ENCODE data around the gene NOS3. TPM values are rescaled to one million over a fixed set of nuclear protein-coding genes. Genes with fewer than 3 reads are reported as not detected.
"Not testable (repeated sequence)": the region's sequence is repeated elsewhere in the genome, so short reads cannot be mapped to it uniquely, and the experiment has no call there.

NOS3 gene
- total RNA-seq, 1 donor from 2014 or later: 1.9 TPM

DNA sequence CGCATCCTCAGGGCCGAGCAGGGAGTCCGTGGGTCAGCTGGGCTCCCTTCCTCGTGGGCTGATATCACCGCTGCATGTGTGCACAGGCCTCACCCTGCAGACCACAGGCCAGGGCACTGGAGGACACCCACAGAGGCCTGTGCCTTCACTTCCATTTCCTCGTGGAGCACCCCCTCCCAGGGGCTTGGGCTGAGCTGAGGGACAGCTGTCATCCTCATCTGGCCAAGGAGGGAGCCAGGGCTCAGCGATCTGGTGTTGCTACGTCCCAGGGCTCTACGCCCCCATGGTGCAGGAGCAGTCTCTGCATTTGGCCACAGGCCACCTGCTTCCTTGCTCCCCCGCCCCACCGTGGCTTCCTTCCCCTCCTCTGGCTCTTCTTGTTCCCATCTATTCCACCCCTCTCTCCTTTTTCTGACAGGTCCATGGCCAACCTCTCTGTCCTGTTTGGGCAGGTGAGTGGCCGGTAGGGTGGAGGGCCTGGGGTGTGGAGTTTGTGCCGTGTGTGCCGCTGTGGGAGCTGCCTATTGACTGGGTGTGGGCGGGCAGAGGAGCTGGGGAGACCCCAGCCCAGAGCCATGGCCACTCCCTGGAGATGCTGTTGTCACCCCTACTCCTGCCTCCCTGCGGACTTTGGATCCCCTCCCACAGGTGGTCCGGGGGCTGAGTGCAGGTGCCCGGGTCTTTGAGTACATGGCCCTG is 49.2 kb downstream of the NOS3 start:
- TF ChIP-seq, protein P1, sequence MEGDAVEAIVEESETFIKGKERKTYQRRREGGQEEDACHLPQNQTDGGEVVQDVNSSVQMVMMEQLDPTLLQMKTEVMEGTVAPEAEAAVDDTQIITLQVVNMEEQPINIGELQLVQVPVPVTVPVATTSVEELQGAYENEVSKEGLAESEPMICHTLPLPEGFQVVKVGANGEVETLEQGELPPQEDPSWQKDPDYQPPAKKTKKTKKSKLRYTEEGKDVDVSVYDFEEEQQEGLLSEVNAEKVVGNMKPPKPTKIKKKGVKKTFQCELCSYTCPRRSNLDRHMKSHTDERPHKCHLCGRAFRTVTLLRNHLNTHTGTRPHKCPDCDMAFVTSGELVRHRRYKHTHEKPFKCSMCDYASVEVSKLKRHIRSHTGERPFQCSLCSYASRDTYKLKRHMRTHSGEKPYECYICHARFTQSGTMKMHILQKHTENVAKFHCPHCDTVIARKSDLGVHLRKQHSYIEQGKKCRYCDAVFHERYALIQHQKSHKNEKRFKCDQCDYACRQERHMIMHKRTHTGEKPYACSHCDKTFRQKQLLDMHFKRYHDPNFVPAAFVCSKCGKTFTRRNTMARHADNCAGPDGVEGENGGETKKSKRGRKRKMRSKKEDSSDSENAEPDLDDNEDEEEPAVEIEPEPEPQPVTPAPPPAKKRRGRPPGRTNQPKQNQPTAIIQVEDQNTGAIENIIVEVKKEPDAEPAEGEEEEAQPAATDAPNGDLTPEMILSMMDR (conservative IDR thresholded peaks at IDR 0.05; ENCODE audit: low read depth, low read length): no peak
- no peak overlapping the region for H3K4me3 ChIP-seq (ENCODE audit: low read depth, low read length)
- no peak for DNase-seq (ENCODE audit: low read depth)

DNA sequence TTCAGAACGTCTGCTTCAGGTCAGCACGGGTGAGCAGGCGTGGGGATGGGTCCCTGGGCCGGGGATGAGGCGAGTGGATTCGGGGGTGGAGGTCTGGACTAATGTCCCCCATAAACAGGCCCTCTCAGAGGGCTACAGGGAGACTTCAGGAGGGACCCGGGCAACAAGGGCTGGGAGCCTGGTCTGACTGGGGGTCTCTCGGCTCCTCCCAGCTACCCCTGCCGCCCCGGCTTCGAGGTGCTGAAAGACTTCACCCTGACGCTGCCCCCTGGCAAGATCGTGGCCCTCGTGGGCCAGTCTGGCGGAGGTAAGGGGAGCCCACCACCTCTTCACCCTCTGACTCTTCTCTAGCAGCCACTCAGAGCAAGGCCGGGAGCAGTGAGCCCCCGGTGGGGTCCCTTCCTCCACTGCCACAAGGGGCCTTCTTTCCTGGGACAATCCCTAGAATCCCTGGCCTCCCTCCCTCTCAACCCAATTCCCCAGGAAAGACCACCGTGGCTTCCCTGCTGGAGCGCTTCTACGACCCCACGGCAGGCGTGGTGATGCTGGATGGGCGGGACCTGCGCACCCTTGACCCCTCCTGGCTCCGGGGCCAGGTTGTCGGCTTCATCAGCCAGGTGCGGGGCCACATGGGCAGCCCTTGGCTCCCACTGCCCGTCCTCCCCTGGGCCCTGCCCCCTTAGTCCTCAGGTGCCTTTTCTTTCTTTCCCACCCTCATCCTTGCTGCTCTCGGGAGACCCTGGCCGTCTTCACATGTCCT is 50.0 kb downstream of the NOS3 start:
- DNase-seq (ENCODE audit: low read depth): no peak
- TF ChIP-seq, protein P1 (conservative IDR thresholded peaks at IDR 0.05; ENCODE audit: low read depth, low read length): no peak
- H3K4me3 ChIP-seq (ENCODE audit: low read depth, low read length): no peak overlapping the region

DNA sequence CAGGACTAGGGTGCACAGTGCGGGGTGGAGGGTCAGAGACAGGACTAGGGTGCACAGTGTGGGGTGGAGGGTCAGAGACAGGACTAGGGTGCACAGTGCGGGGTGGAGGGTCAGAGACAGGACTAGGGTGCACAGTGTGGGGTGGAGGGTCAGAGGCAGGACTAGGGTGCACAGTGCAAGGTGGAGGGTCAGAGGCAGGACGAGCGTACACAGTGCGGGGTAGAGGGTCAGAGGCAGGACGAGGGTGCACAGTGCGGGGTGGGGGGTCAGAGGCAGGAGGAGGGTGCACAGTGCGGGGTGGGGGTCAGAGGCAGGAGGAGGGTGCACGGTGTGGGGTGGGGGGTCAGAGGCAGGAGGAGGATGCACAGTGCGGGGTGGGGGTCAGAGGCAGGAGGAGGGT is 52.6 kb downstream of the NOS3 start:
- H3K4me3 ChIP-seq (ENCODE audit: low read depth, low read length): not testable (repeated sequence)

DNA sequence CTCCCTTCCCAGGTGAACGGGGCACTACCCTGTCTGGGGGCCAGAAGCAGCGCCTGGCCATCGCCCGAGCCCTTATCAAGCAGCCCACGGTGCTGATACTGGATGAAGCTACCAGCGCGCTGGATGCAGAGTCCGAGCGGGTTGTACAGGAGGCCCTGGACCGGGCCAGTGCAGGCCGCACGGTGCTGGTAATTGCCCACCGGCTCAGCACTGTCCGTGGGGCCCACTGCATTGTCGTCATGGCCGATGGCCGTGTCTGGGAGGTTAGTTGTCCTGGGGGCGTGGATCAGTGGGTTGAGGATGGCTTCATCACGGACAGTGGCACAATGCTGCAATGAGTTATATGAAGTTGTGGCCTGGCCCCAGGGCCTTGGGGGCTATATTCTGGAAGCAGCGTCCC is 53.1 kb downstream of the NOS3 start:
- TF ChIP-seq, protein P1 (conservative IDR thresholded peaks at IDR 0.05; ENCODE audit: low read depth, low read length): no peak
- DNase-seq (ENCODE audit: low read depth): no peak
- no peak overlapping the region for H3K4me3 ChIP-seq (ENCODE audit: low read depth, low read length)

More for the DNA sequence above, 52.6 kb downstream of the NOS3 start:
- not testable (repeated sequence) for DNase-seq (ENCODE audit: low read depth)

DNA sequence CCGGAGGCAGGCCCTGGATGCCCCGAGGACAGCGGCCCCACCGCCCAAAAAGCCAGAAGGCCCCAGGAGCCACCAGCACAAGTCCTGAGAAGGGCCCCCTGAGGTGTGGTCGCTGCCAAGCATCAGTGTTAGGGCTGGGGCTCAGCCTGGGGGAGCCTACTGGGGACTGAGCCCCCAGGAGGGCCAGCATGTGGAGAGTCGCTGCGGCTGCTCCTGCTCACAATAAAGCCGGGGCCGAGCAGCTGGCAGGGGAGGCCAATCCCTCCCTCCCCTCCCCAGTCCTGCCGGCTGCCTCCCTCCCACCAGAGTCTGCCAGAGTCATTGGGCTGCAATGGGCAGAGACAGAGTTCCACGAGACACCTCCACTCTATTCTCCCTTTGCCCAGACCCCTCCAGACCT is 54.4 kb downstream of the NOS3 start:
- no peak overlapping the region for H3K4me3 ChIP-seq (ENCODE audit: low read depth, low read length)
- TF ChIP-seq, protein P1 (conservative IDR thresholded peaks at IDR 0.05; ENCODE audit: low read depth, low read length): no peak

DNA sequence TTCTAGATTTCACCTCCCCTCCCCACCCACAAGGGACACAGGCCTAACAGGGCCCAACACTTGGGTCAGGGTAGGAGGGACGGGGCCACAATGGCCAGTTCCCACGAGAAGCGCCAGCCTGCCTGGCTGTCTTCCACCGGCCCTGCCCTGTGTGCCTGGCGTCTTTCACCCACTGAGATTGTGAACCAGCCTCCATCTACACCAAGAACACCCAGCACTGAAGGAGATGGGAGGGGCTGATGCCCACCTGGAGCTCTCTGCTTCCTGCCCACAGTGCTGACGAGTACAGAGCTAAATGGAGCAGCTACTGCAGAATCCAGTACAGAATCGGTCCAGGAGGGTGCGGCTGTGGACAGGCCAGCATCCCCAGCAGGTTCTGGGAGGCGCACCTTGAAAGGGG is 55.1 kb downstream of the NOS3 start:
- TF ChIP-seq, protein P1 (conservative IDR thresholded peaks at IDR 0.05; ENCODE audit: low read depth, low read length): no peak
- DNase-seq (ENCODE audit: low read depth): no peak
- no peak overlapping the region for H3K4me3 ChIP-seq (ENCODE audit: low read depth, low read length)

More for the DNA sequence above, 54.4 kb downstream of the NOS3 start:
- no peak for DNase-seq (ENCODE audit: low read depth)

DNA sequence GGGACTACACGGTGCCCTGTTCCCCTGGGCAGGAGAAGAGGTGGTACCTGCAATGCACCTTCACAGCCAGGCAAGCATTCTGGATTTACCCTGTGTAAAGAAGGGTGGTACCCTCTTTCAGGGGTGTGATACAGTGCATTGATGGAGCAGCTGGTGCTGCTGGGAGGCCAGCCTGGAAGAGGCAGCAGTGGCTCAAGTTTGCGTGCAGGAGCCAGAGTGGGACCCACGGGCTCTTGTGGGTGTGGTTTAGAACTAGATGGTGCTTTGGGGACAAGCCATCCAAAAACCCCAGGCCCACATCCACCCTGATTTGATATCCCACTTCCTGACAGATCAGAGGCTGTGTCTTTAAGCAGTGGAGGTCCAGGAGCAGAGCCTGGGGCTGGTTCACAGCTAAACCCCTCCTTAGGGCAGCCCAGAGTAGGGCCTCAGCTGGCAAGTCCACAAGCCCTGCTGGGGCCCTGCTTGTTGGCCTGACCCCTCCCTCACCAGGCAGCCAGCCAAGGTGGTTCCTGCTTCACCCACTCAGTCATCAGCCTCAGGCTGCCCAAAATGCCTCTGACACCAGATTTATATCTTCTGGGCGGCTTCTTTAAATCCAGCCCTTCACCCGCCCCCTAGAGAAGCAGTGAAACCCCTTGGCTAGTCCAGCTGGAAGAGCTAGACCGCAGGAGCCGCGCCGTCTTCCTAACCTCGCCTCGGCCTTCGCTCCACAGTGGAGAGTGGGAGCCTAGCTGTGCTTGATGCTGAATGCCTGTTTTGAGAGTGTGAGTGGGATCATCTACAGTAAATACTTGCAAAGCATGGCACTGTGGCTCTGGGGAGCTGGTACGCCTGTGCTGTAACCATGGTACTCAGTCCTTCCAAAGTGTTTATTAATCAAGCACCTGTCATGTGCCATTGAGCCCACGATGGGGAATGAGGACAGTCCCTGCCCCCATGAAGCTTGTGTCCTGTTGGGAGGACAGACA is 56.1 kb downstream of the NOS3 start:
- DNase-seq (ENCODE audit: low read depth): no peak
- no peak overlapping the region for H3K4me3 ChIP-seq (ENCODE audit: low read depth, low read length)

More for the DNA sequence above, 56.1 kb downstream of the NOS3 start:
- TF ChIP-seq, protein P1 (conservative IDR thresholded peaks at IDR 0.05; ENCODE audit: low read depth, low read length): no peak

Data from epithelial cell of proximal tubule (primary cell).